Head of caudate nucleus (tissue), 42 donors: ENCODE results near the gene MGAT4A.

ENCODE experiments used
- DNase-seq, 42 donors: peaks; one replicate each; pipeline versions ENCODE4 v3.0.0 to v3.0.0-alpha.2; 2020 to 2021; ENCODE audit warnings: mixed read lengths in 7 of 42
- intact Hi-C: fragments of 100-400 bp; cut with DNase I; formaldehyde crosslinking; loops from one replicate; pipeline ENCODE4 v1.15.0; 2022

MGAT4A gene

GRCh38 chr2:98731041-98731893 is at the start of gene MGAT4A:
TSS of gene MGAT4A (minus strand) at chr2:98731132. CDS start at chr2:98726332, 4,800 bp downstream.
- peak; percentile 58 to 93 (median 86) for DNase-seq
- intact Hi-C loops, result no loop called here

GRCh38 chr2:98778741-98779483 is 48.0 kb upstream of the MGAT4A start:
- DNase-seq, result no peak

GRCh38 chr2:98778151-98778550 is 47.2 kb upstream of the MGAT4A start:
- intact Hi-C loops, result no loop called here
- DNase-seq, result no peak

More at GRCh38 chr2:98778741-98779483, 48.0 kb upstream of the MGAT4A start:
- intact Hi-C loops, result no loop called here

DNA sequence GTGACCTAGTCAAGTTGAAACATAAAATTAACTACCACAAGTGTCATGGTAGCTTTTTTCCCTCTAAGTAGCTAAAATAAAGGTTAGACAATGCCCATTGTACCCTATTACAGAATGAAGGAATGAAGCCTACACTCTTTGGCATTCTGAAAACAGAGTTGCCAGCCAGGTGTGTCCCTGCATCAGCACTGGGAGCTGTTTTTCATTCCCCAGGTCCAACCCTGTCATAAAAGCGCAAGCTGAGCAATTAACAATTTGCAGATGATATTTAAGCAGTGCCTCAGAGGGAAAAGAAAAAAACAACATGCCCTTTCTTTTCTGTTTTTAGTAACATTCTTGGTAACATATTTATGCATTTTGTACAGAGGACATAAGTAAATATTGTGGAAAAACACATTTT is 46.8 kb upstream of the MGAT4A start:
- intact Hi-C loops, result no loop called here
- DNase-seq, result no peak

DNA sequence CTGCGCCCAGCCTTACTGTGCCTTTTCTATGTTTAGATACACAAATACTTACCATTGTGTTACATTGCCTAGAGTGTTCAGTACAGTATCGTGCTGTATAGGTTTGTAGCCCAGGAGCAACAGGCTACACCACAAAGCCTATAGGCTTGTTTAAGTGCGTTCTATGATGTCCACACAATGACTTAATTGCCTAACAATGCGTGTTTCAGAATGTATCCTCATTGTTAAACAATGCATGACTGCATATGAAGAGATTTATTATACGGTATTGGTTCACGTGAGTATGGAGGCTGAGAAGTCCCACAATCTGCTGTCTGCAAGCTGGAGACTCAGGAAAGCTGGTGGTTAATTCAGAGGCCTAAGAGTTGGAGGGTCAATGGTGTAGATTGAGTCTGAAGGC is 46.1 kb upstream of the MGAT4A start:
- DNase-seq, result no peak
- intact Hi-C loops, result no loop called here

DNA sequence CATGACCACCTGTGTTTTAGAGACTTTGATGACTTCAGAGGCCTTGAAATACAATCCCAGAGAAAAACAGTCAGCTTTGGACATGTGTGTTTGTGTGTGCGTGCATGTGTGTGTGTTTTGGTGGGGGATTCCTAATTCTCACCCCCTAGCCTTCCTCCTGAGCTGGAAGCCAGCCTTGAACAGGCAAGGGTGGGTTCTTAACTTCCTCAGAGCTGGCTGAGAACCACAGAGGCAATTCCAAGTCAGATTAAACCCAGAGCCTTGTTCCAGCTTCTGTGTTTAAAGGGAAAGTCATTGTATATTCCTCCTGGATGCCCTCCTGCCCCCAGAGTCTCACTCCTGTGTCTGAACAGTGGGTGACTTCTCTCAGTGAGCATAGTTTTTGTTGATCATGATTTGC is 45.2 kb upstream of the MGAT4A start:
- intact Hi-C loops, result no loop called here

GRCh38 chr2:98775146-98775986 is 44.4 kb upstream of the MGAT4A start:
- DNase-seq, result peak in 1 of 42 donors; percentile 13
- intact Hi-C loops, result no loop called here

More for the DNA sequence above, 45.2 kb upstream of the MGAT4A start:
- DNase-seq, result no peak

GRCh38 chr2:98773907-98774306 is 43.0 kb upstream of the MGAT4A start:
- DNase-seq, result peak in 5 of 42 donors; percentile 41 to 69 (median 56)
- intact Hi-C loops, result no loop called here

DNA sequence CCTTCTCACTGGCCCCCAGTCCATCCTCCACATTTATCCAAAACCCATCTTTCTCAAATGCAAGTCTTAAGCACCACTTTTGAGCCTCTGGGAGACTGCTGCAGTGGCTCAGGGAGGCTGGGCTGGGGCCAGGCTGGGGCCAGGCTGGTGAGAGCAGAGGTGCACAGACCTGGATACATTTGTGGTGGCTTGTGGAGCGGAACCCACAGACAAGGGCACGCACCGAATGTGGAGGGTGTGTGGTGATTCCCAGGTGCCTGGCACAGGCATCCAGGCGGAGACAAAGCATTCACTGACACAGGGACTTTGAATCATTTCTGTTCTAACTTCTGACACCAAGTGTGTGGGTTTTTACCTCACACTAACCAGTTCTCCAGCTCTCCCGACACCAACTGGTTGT is 42.2 kb upstream of the MGAT4A start:
- DNase-seq, result peak in 4 of 42 donors; percentile 22 to 45 (median 35)
- intact Hi-C loops, result no loop called here

DNA sequence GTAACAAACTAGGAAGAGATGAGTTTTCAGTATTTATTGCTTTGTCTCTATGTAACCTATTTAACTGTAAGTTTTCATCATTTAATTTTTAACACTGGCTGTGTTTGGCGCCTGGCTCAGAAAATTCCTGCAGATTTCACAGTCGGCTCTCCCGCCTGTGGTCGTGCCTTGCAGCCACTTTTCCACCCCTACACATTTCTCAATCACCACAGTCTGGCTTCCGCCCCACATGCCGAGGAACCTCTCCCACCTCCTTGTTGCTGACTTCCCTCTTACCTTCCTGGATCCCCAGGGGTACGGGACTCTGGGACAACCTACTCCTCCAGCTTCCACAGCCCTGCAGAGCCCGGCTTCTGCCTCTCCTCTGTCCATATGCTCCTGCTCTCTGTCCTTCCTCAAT is 41.6 kb upstream of the MGAT4A start:
- peak in 2 of 42 donors; percentile 16 to 40 for DNase-seq
- intact Hi-C loops, result no loop called here

DNA sequence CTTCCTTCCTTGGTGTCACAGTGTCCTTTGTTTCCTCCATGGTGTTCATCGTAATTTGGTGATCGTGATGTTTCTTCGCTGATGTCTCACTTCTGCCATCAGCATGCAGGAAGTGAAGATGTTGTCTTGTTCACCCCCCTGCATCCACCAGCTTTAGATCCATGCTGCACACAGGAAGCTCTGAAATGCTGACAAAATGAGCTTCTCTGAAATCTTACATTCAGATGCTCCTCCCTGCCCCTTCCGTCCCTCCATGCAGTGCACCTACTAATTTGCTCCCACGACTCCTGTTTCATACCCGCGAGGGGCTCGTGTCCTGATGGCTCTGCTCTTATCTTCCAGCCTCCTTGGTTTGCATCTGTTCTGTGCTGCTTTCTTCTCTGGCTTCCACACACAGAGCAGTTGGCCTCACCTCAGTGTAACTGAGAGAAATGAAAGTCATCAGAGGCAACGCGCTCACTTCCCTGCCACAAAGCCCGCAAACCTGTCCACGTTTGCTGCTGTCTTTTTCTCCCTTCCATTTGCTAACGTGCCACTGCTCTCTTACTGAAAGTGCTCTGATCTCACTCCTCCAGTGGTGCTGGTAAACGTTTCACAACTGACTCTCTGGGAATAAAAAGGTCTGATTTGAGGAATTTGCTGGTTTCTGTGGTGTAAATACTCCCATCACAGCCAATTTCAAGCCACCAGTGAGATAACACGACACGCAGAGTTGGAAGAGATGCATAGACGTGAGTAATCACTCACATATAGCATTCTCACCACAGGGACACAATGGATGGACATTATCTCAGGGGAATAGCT is 41.0 kb upstream of the MGAT4A start:
- intact Hi-C loops, result no loop called here
- no peak for DNase-seq

DNA sequence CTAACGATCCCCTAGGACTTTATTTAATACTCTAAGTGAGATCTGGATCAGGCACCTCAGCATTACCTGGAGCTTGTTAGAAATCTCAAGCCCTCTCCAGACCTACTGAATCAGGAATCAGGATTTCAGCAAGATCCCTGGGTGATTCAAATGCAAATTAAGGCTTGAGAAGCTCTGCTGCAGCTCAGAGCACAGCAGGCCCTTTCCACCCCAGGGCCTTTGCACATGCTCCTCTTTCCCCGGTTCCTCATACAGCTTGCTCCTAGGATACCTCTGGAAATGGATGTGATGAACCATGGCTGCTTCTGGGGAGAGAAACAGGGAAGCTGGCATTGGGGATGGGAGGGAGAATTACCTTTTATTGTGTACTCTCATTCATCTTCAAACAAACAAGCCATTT is 40.3 kb upstream of the MGAT4A start:
- no peak for DNase-seq
- intact Hi-C loops, result no loop called here

DNA sequence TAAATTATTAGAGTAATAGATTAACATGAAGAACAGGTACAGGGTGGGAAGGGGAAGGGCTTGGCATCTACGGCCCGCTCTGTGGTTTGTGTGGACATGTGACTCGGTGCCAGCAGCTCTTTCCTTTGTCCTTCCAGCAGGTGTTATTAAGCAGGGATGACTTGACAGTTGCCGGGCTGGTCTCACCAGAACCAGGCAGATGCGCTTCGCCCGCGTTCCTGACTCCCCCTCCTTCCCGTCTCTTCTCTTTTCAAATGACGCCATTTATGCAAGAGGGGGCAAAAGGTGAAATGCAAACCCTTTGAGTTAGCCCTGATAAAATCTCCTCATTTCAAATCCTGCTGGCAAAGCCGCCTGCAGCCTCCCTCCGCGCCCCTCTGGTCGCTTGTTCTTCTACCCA is 38.9 kb upstream of the MGAT4A start:
- no peak for DNase-seq
- intact Hi-C loops, result no loop called here

- no peak for DNase-seq
Measured at GRCh38 chr2:98769114-98769476, 38.2 kb upstream of the MGAT4A start.

DNA sequence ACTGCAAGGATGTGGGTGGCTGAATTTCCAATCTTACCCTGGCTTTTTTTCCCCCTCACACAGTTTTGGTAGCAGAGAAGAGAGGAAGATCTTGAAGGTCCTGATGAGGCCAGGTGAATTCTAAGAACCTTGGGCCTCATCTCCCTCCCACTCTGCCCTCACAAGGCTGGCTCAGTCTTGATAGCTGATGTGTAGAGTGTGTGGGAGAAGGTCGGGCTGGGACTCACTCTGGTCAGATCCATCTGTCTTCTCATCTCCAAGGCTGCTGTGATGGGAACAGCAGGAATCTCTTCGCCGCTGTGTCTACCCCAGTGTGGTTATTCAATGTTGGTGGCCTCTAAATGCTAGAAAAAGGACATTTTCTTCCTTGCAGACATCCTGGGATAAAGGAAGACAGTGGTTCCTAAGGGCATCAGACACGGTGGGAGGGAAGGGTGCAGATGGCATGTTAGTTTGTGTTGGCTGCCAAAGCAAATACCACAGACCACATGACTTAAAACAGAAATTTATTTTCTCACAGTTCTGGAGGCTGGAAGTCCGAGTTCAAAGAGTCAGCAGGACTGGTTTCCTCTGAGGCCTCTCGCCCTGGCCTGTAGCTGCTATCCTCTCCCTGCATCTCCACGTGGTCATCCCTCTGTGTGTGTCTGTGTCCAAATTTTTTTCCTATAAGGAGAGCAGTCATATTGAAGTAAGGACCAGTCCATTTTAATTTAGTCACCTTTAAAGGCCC is 37.6 kb upstream of the MGAT4A start:
- DNase-seq, result no peak
- intact Hi-C loops, result no loop called here

More at GRCh38 chr2:98769114-98769476, 38.2 kb upstream of the MGAT4A start:
- intact Hi-C loops, result no loop called here

- intact Hi-C loops, result no loop called here
- DNase-seq, result no peak
Measured at GRCh38 chr2:98764499-98764898, 33.6 kb upstream of the MGAT4A start.

DNA sequence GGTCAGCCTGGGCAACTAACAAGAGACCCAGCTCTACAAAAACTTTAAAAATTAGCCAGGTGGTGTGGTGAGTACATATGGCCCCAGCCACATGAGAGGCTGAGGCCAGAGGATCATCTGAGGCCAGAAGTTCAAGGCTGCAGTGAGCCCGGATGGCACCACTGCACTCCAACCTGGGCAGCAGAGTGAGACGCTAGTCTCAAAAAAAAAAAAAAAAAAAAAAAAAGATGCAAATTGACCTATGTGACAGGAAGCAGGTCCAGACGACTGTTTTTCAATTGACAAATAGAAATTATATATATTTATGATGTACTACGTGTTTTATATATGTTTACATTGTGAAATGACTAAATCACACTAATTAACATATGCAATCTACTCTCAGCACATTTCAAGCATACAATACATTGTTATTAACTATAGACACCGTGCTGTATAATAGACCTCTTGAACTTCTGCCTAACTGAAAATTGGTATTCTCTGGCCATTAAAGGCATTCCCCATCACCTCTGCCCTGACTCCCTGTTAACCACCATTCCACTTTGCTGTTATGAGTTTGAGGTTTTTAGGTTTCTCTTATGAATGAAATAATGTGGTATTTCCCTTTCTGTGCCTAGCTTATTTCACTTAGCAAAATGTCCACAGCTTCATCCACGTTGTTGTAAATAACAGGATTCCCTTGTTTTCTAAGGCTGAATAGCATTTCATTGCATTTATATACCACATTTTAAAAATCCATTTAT is 32.4 kb upstream of the MGAT4A start:
- peak in 1 of 42 donors; percentile 20 for DNase-seq
- intact Hi-C loops, result no loop called here
